HCT116 (cell line): Measurements from ENCODE around the gene DAP. TPM values are rescaled to one million over a fixed set of nuclear protein-coding genes. Genes with fewer than 3 reads are reported as not detected.

ENCODE experiments used
- ATAC-seq: fragments of 200-7000 bp; cut with Tn5 transposase; 2 replicates; pipeline ENCODE4 v1.9.1; 2020; ENCODE audit warnings: mild to moderate bottlenecking, moderate library complexity
- BruUV-seq: library from RNA; stranded (reverse); fragments of 400-500 nt; replicated peaks from 2 replicates; lab custom pipeline; 2021; lab: Mats Ljungman, UMichigan
- CTCF ChIA-PET: fragments of 300-600 bp; sonication (Branson Sonifier 250); formaldehyde crosslinking; loops from one replicate; lab custom pipeline; 2021; ENCODE audit warnings: antibody characterized with exemption; lab: Charles Lee
- POLR2A ChIA-PET: fragments of 300-600, 350-600 bp; sonication (Branson Sonifier 250); formaldehyde crosslinking; loops from one replicate; lab custom pipeline; 2021; ENCODE audit warnings: antibody characterized with exemption; lab: Charles Lee
- RAD21 ChIA-PET, 2 experiments: fragments of 300-600 bp; sonication (Branson Sonifier 250); formaldehyde crosslinking; loops; one replicate each; lab custom pipeline; 2023; ENCODE audit warnings: low total read pairs in 2 of 2; ENCODE audit not compliant: uncharacterized antibody in 2 of 2, unreplicated experiment in 2 of 2, low non-redundant PET in 1 of 2; lab: Charles Lee
- DNase-seq: peaks from one replicate; pipeline ENCODE4 v3.0.0-alpha.2; 2010; ENCODE audit warnings: low read depth, low spot score
- H2AFZ ChIP-seq: fragments of 200-600 bp; shearing (Covaris generic), sonication (generic); 2 replicates; pipeline ENCODE4 v1.6.1; 2017; ENCODE audit warnings: low read depth, mixed run types, mixed read lengths, antibody characterized with exemption, low read length; ENCODE audit not compliant: poor library complexity, severe bottlenecking
- H3K27ac ChIP-seq: 2 replicates; pipeline ENCODE4 v1.5.1; 2012; ENCODE audit warnings: low read depth, low read length
- H3K27me3 ChIP-seq: fragments of 200-600 bp; sonication (generic); 2 replicates; pipeline ENCODE4 v1.6.1; 2016; ENCODE audit warnings: mixed run types, low read length, mixed read lengths; ENCODE audit not compliant: insufficient read depth
- H3K36me3 ChIP-seq, 2 experiments: fragments of 200-500 bp in 1 of 2; fragments of 200-600 bp in 1 of 2; sonication (Bioruptor generic) in 1 of 2; sonication (generic) in 1 of 2; 2 replicates each; pipeline versions ENCODE4 v1.5.1 to v1.6.1; 2014 to 2016; ENCODE audit warnings: low read length in 2 of 2, inconsistent platforms in 1 of 2, mixed read lengths in 1 of 2, mixed run types in 1 of 2; ENCODE audit not compliant: insufficient read depth in 2 of 2, control insufficient read depth in 1 of 2
- H3K4me1 ChIP-seq, 2 experiments: fragments of 200-600 bp in 1 of 2; sonication (generic) in 1 of 2; 2 replicates each; pipeline versions ENCODE4 v1.5.1 to v1.6.1; 2012 to 2017; ENCODE audit warnings: low read length in 2 of 2, inconsistent platforms in 1 of 2, mild to moderate bottlenecking in 1 of 2, mixed read lengths in 1 of 2, mixed run types in 1 of 2, moderate library complexity in 1 of 2; ENCODE audit not compliant: insufficient read depth in 2 of 2, control insufficient read depth in 1 of 2
- H3K4me2 ChIP-seq: fragments of 200-600 bp; sonication (generic); 2 replicates; pipeline ENCODE4 v1.6.1; 2017; ENCODE audit warnings: mixed run types, low read length, mixed read lengths
- H3K4me3 ChIP-seq, 2 experiments: fragments of 200-600 bp in 1 of 2; sonication (generic) in 1 of 2; replicated peaks in 1 of 2; 2 replicates each; pipeline ENCODE4 v1.5.1; 2011 to 2016; ENCODE audit warnings: low read length in 2 of 2, control low read depth in 1 of 2, low read depth in 1 of 2, mild to moderate bottlenecking in 1 of 2, mixed read lengths in 1 of 2, mixed run types in 1 of 2
- H3K79me2 ChIP-seq: fragments of 200-600 bp; sonication (generic); 2 replicates; pipeline ENCODE4 v1.6.1; 2017; ENCODE audit warnings: mild to moderate bottlenecking, mixed run types, low read length, moderate library complexity, mixed read lengths; ENCODE audit not compliant: insufficient read depth
- H3K9ac ChIP-seq: fragments of 200-600 bp; sonication (generic); 2 replicates; pipeline ENCODE4 v1.6.1; 2016; ENCODE audit warnings: low read length, mixed read lengths
- H3K9me2 ChIP-seq: fragments of 200-600 bp; sonication (generic), shearing (Covaris generic); 2 replicates; pipeline ENCODE4 v1.6.1; 2017; ENCODE audit warnings: mixed run types, mild to moderate bottlenecking, moderate library complexity; ENCODE audit not compliant: insufficient read depth
- H3K9me3 ChIP-seq, 2 experiments: fragments of 200-500 bp in 1 of 2; fragments of 200-600 bp in 1 of 2; sonication (Bioruptor generic) in 1 of 2; sonication (generic) in 1 of 2; 2 replicates each; pipeline ENCODE4 v1.6.1; 2014 to 2017; ENCODE audit warnings: low read length in 2 of 2, mixed read lengths in 2 of 2, inconsistent platforms in 1 of 2, low read depth in 1 of 2, mild to moderate bottlenecking in 1 of 2, mixed run types in 1 of 2, moderate library complexity in 1 of 2; ENCODE audit not compliant: control insufficient read depth in 1 of 2, insufficient read depth in 1 of 2
- H4K20me1 ChIP-seq: fragments of 200-600 bp; sonication (generic), shearing (Covaris generic); 2 replicates; pipeline ENCODE4 v1.6.1; 2017; ENCODE audit warnings: mixed run types, mild to moderate bottlenecking, moderate library complexity; ENCODE audit not compliant: insufficient read depth
- ATF3 ChIP-seq: IDR thresholded peaks from 2 replicates; pipeline ENCODE4 v1.6.1; 2012
- CEBPB ChIP-seq: IDR thresholded peaks from 2 replicates; pipeline ENCODE4 v1.6.1; 2012; ENCODE audit warnings: low read depth
- CTCF ChIP-seq, 3 experiments: fragments of 200-600 bp in 1 of 3; sonication (generic) in 1 of 3; IDR thresholded peaks in 2 of 3; conservative IDR thresholded peaks in 1 of 3; 2 replicates each; pipeline ENCODE4 v1.5.1; 2012 to 2017; ENCODE audit warnings: low read depth in 2 of 3, low read length in 2 of 3, antibody characterized with exemption in 1 of 3, borderline replicate concordance in 1 of 3, control low read depth in 1 of 3, mild to moderate bottlenecking in 1 of 3, mixed read lengths in 1 of 3, mixed run types in 1 of 3, moderate library complexity in 1 of 3; ENCODE audit not compliant: insufficient read depth in 1 of 3
- EGR1 ChIP-seq: IDR thresholded peaks from 2 replicates; pipeline ENCODE4 v1.6.1; 2012; ENCODE audit warnings: low read depth
- ELF1 ChIP-seq: IDR thresholded peaks from 2 replicates; pipeline ENCODE4 v1.6.1; 2012; ENCODE audit warnings: low read depth, borderline replicate concordance
- EZH2 ChIP-seq: fragments of 200-600 bp; sonication (generic); IDR thresholded peaks from 2 replicates; pipeline ENCODE4 v1.6.1; 2017; ENCODE audit warnings: antibody characterized with exemption, mixed run types
- EZH2phosphoT487 ChIP-seq: fragments of 200-600 bp; IDR thresholded peaks from 2 replicates; pipeline ENCODE4 v1.6.1; 2018; ENCODE audit warnings: antibody characterized with exemption, borderline replicate concordance
- JUND ChIP-seq: IDR thresholded peaks from 2 replicates; pipeline ENCODE4 v1.6.1; 2012
- MAX ChIP-seq: IDR thresholded peaks from 2 replicates; pipeline ENCODE4 v1.6.1; 2012
- POLR2A ChIP-seq: IDR thresholded peaks from 2 replicates; pipeline ENCODE4 v1.7.0; 2011; ENCODE audit warnings: borderline replicate concordance; ENCODE audit not compliant: insufficient read depth, insufficient read length; ENCODE audit errors: extremely low read depth
- RAD21 ChIP-seq: IDR thresholded peaks from 2 replicates; pipeline ENCODE4 v1.6.1; 2012; ENCODE audit warnings: low read depth, mild to moderate bottlenecking
- SIN3A ChIP-seq: IDR thresholded peaks from 2 replicates; pipeline ENCODE4 v1.6.1; 2012; ENCODE audit warnings: low read depth
- SP1 ChIP-seq: IDR thresholded peaks from 2 replicates; pipeline ENCODE4 v1.6.1; 2012; ENCODE audit warnings: low read depth
- SRF ChIP-seq: IDR thresholded peaks from 2 replicates; pipeline ENCODE4 v1.6.1; 2012; ENCODE audit warnings: low read depth
- TCF7L2 ChIP-seq: IDR thresholded peaks from 2 replicates; pipeline ENCODE4 v1.7.0; 2011; ENCODE audit warnings: borderline replicate concordance, inconsistent platforms; ENCODE audit not compliant: insufficient read depth, insufficient read length; ENCODE audit errors: extremely low read depth
- ZFX ChIP-seq: fragments of 450-650 bp; IDR thresholded peaks from 2 replicates; pipeline ENCODE4 v1.6.1; 2017
- ZNF274 ChIP-seq: fragments of 200-500 bp; sonication (Bioruptor generic); IDR thresholded peaks from 2 replicates; pipeline ENCODE4 v1.6.1; 2014; ENCODE audit warnings: mild to moderate bottlenecking, low read depth, low read length, inconsistent platforms
- intact Hi-C: fragments of 100-400 bp; cut with micrococcal nuclease; formaldehyde crosslinking; loops from 2 replicates; pipeline ENCODE4 v1.10.0; 2022
- total RNA-seq: library from RNA; stranded (reverse); gene quantifications from one replicate; pipeline ENCODE4 v1.2.1, GENCODE V29; 2021; ENCODE audit not compliant: unreplicated experiment
- TF ChIP-seq, protein P1 (sequence below): IDR thresholded peaks from 2 replicates; pipeline ENCODE4 v1.6.1; 2012; ENCODE audit warnings: low read depth

DAP gene
- total RNA-seq, 1 experiment from 2014 or later, result 59.1 TPM

GRCh38 chr5:10653751-10654400 lies 107.2 kb downstream of the DAP start:
- Histone ChIP-seq H3K27ac (no peak overlapping the region), H4K20me1 (no peaks in the 10 kb centered on the region), H3K27me3 (no peaks in the 10 kb centered on the region), H3K4me2 (no peak overlapping the region), H3K4me3 (no peak overlapping the region), H3K4me1 (no peaks in the 10 kb centered on the region), H3K9me2 (no peaks in the 10 kb centered on the region), H3K9ac (no peak overlapping the region), H3K9me3 (no peaks in the 10 kb centered on the region), H2AFZ (no peak overlapping the region), H3K36me3 (no peaks in the 10 kb centered on the region; a peak in 1 of 4 replicates), H3K79me2 (no peaks in the 10 kb centered on the region)
- ATAC-seq (no peak), DNase-seq (no peak)
- ChIA-PET RAD21 (no interaction called here), CTCF (no interaction called here), POLR2A (no interaction called here)
- no peak for TF ChIP-seq SRF
- no peak for TF ChIP-seq POLR2A
- no peak for TF ChIP-seq ATF3
- no peak for TF ChIP-seq EZH2
- TF ChIP-seq CEBPB, result no peak
- no peak for TF ChIP-seq TCF7L2
- TF ChIP-seq ZFX, result no peak
- no peak for TF ChIP-seq JUND
- no peak for TF ChIP-seq ZNF274
- TF ChIP-seq EGR1, result no peak
- no peak for TF ChIP-seq ELF1
- TF ChIP-seq, protein P1, sequence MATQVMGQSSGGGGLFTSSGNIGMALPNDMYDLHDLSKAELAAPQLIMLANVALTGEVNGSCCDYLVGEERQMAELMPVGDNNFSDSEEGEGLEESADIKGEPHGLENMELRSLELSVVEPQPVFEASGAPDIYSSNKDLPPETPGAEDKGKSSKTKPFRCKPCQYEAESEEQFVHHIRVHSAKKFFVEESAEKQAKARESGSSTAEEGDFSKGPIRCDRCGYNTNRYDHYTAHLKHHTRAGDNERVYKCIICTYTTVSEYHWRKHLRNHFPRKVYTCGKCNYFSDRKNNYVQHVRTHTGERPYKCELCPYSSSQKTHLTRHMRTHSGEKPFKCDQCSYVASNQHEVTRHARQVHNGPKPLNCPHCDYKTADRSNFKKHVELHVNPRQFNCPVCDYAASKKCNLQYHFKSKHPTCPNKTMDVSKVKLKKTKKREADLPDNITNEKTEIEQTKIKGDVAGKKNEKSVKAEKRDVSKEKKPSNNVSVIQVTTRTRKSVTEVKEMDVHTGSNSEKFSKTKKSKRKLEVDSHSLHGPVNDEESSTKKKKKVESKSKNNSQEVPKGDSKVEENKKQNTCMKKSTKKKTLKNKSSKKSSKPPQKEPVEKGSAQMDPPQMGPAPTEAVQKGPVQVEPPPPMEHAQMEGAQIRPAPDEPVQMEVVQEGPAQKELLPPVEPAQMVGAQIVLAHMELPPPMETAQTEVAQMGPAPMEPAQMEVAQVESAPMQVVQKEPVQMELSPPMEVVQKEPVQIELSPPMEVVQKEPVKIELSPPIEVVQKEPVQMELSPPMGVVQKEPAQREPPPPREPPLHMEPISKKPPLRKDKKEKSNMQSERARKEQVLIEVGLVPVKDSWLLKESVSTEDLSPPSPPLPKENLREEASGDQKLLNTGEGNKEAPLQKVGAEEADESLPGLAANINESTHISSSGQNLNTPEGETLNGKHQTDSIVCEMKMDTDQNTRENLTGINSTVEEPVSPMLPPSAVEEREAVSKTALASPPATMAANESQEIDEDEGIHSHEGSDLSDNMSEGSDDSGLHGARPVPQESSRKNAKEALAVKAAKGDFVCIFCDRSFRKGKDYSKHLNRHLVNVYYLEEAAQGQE, result no peak
- TF ChIP-seq RAD21, result no peak
- no peak for TF ChIP-seq EZH2phosphoT487
- TF ChIP-seq SP1, result no peak
- no peak for TF ChIP-seq CTCF (IDR thresholded peaks at IDR 0.05 in 2 of 3, conservative IDR thresholded peaks at IDR 0.05 in 1 of 3; ENCODE audit: borderline replicate concordance in 1 of 3, insufficient read depth in 1 of 3, low read depth in 2 of 3, low read length in 2 of 3)
- no peak for TF ChIP-seq SIN3A
- TF ChIP-seq MAX, result no peak
- BruUV-seq, result no TSS peak
- intact Hi-C loops, result no loop called here
